HCT116 (cell line): Measurements from ENCODE around the gene DCUN1D2. TPM values are rescaled to one million over a fixed set of nuclear protein-coding genes. Genes with fewer than 3 reads are reported as not detected.

ENCODE experiments used
- ATAC-seq: fragments of 200-7000 bp; cut with Tn5 transposase; 2 replicates; pipeline ENCODE4 v1.9.1; 2020; ENCODE audit warnings: mild to moderate bottlenecking, moderate library complexity
- BruUV-seq: library from RNA; stranded (reverse); fragments of 400-500 nt; replicated peaks from 2 replicates; lab custom pipeline; 2021; lab: Mats Ljungman, UMichigan
- CTCF ChIA-PET: fragments of 300-600 bp; sonication (Branson Sonifier 250); formaldehyde crosslinking; loops from one replicate; lab custom pipeline; 2021; ENCODE audit warnings: antibody characterized with exemption; lab: Charles Lee
- POLR2A ChIA-PET: fragments of 300-600, 350-600 bp; sonication (Branson Sonifier 250); formaldehyde crosslinking; loops from one replicate; lab custom pipeline; 2021; ENCODE audit warnings: antibody characterized with exemption; lab: Charles Lee
- RAD21 ChIA-PET, 2 experiments: fragments of 300-600 bp; sonication (Branson Sonifier 250); formaldehyde crosslinking; loops; one replicate each; lab custom pipeline; 2023; ENCODE audit warnings: low total read pairs in 2 of 2; ENCODE audit not compliant: uncharacterized antibody in 2 of 2, unreplicated experiment in 2 of 2, low non-redundant PET in 1 of 2; lab: Charles Lee
- DNase-seq: peaks from one replicate; pipeline ENCODE4 v3.0.0-alpha.2; 2010; ENCODE audit warnings: low read depth, low spot score
- H2AFZ ChIP-seq: fragments of 200-600 bp; shearing (Covaris generic), sonication (generic); 2 replicates; pipeline ENCODE4 v1.6.1; 2017; ENCODE audit warnings: low read depth, mixed run types, mixed read lengths, antibody characterized with exemption, low read length; ENCODE audit not compliant: poor library complexity, severe bottlenecking
- H3K27ac ChIP-seq: 2 replicates; pipeline ENCODE4 v1.5.1; 2012; ENCODE audit warnings: low read depth, low read length
- H3K27me3 ChIP-seq: fragments of 200-600 bp; sonication (generic); 2 replicates; pipeline ENCODE4 v1.6.1; 2016; ENCODE audit warnings: mixed run types, low read length, mixed read lengths; ENCODE audit not compliant: insufficient read depth
- H3K36me3 ChIP-seq, 2 experiments: fragments of 200-500 bp in 1 of 2; fragments of 200-600 bp in 1 of 2; sonication (Bioruptor generic) in 1 of 2; sonication (generic) in 1 of 2; 2 replicates each; pipeline versions ENCODE4 v1.5.1 to v1.6.1; 2014 to 2016; ENCODE audit warnings: low read length in 2 of 2, inconsistent platforms in 1 of 2, mixed read lengths in 1 of 2, mixed run types in 1 of 2; ENCODE audit not compliant: insufficient read depth in 2 of 2, control insufficient read depth in 1 of 2
- H3K4me1 ChIP-seq, 2 experiments: fragments of 200-600 bp in 1 of 2; sonication (generic) in 1 of 2; 2 replicates each; pipeline versions ENCODE4 v1.5.1 to v1.6.1; 2012 to 2017; ENCODE audit warnings: low read length in 2 of 2, inconsistent platforms in 1 of 2, mild to moderate bottlenecking in 1 of 2, mixed read lengths in 1 of 2, mixed run types in 1 of 2, moderate library complexity in 1 of 2; ENCODE audit not compliant: insufficient read depth in 2 of 2, control insufficient read depth in 1 of 2
- H3K4me2 ChIP-seq: fragments of 200-600 bp; sonication (generic); 2 replicates; pipeline ENCODE4 v1.6.1; 2017; ENCODE audit warnings: mixed run types, low read length, mixed read lengths
- H3K4me3 ChIP-seq, 2 experiments: fragments of 200-600 bp in 1 of 2; sonication (generic) in 1 of 2; replicated peaks in 1 of 2; 2 replicates each; pipeline ENCODE4 v1.5.1; 2011 to 2016; ENCODE audit warnings: low read length in 2 of 2, control low read depth in 1 of 2, low read depth in 1 of 2, mild to moderate bottlenecking in 1 of 2, mixed read lengths in 1 of 2, mixed run types in 1 of 2
- H3K79me2 ChIP-seq: fragments of 200-600 bp; sonication (generic); 2 replicates; pipeline ENCODE4 v1.6.1; 2017; ENCODE audit warnings: mild to moderate bottlenecking, mixed run types, low read length, moderate library complexity, mixed read lengths; ENCODE audit not compliant: insufficient read depth
- H3K9ac ChIP-seq: fragments of 200-600 bp; sonication (generic); 2 replicates; pipeline ENCODE4 v1.6.1; 2016; ENCODE audit warnings: low read length, mixed read lengths
- H3K9me2 ChIP-seq: fragments of 200-600 bp; sonication (generic), shearing (Covaris generic); 2 replicates; pipeline ENCODE4 v1.6.1; 2017; ENCODE audit warnings: mixed run types, mild to moderate bottlenecking, moderate library complexity; ENCODE audit not compliant: insufficient read depth
- H3K9me3 ChIP-seq, 2 experiments: fragments of 200-500 bp in 1 of 2; fragments of 200-600 bp in 1 of 2; sonication (Bioruptor generic) in 1 of 2; sonication (generic) in 1 of 2; 2 replicates each; pipeline ENCODE4 v1.6.1; 2014 to 2017; ENCODE audit warnings: low read length in 2 of 2, mixed read lengths in 2 of 2, inconsistent platforms in 1 of 2, low read depth in 1 of 2, mild to moderate bottlenecking in 1 of 2, mixed run types in 1 of 2, moderate library complexity in 1 of 2; ENCODE audit not compliant: control insufficient read depth in 1 of 2, insufficient read depth in 1 of 2
- H4K20me1 ChIP-seq: fragments of 200-600 bp; sonication (generic), shearing (Covaris generic); 2 replicates; pipeline ENCODE4 v1.6.1; 2017; ENCODE audit warnings: mixed run types, mild to moderate bottlenecking, moderate library complexity; ENCODE audit not compliant: insufficient read depth
- ATF3 ChIP-seq: IDR thresholded peaks from 2 replicates; pipeline ENCODE4 v1.6.1; 2012
- POLR2A ChIP-seq: IDR thresholded peaks from 2 replicates; pipeline ENCODE4 v1.7.0; 2011; ENCODE audit warnings: borderline replicate concordance; ENCODE audit not compliant: insufficient read depth, insufficient read length; ENCODE audit errors: extremely low read depth
- RAD21 ChIP-seq: IDR thresholded peaks from 2 replicates; pipeline ENCODE4 v1.6.1; 2012; ENCODE audit warnings: low read depth, mild to moderate bottlenecking
- SRF ChIP-seq: IDR thresholded peaks from 2 replicates; pipeline ENCODE4 v1.6.1; 2012; ENCODE audit warnings: low read depth
- YY1 ChIP-seq: IDR thresholded peaks from 2 replicates; pipeline ENCODE4 v1.6.1; 2011; ENCODE audit warnings: low read length, low read depth, moderate library complexity, mild to moderate bottlenecking; ENCODE audit not compliant: insufficient replicate concordance; ENCODE audit errors: extremely low read depth
- intact Hi-C: fragments of 100-400 bp; cut with micrococcal nuclease; formaldehyde crosslinking; loops from 2 replicates; pipeline ENCODE4 v1.10.0; 2022
- total RNA-seq: library from RNA; stranded (reverse); gene quantifications from one replicate; pipeline ENCODE4 v1.2.1, GENCODE V29; 2021; ENCODE audit not compliant: unreplicated experiment
- TF ChIP-seq, protein P1 (sequence below): IDR thresholded peaks from 2 replicates; pipeline ENCODE4 v1.6.1; 2011; ENCODE audit warnings: mild to moderate bottlenecking, low read length, moderate library complexity; ENCODE audit not compliant: insufficient replicate concordance; ENCODE audit errors: extremely low read depth

The DCUN1D2 gene
- total RNA-seq, 1 experiment from 2014 or later: 25.4 TPM

GRCh38 chr13:113431171-113431570 is 59.3 kb downstream of the DCUN1D2 start:
- BruUV-seq: no TSS peak

More at GRCh38 chr13:113431171-113431570, 59.3 kb downstream of the DCUN1D2 start:
- no peaks in the 10 kb centered on the region for H4K20me1 ChIP-seq
- H3K9me3 ChIP-seq: no peaks in the 10 kb centered on the region
- intact Hi-C loops: no loop called here
- TF ChIP-seq, protein P1, sequence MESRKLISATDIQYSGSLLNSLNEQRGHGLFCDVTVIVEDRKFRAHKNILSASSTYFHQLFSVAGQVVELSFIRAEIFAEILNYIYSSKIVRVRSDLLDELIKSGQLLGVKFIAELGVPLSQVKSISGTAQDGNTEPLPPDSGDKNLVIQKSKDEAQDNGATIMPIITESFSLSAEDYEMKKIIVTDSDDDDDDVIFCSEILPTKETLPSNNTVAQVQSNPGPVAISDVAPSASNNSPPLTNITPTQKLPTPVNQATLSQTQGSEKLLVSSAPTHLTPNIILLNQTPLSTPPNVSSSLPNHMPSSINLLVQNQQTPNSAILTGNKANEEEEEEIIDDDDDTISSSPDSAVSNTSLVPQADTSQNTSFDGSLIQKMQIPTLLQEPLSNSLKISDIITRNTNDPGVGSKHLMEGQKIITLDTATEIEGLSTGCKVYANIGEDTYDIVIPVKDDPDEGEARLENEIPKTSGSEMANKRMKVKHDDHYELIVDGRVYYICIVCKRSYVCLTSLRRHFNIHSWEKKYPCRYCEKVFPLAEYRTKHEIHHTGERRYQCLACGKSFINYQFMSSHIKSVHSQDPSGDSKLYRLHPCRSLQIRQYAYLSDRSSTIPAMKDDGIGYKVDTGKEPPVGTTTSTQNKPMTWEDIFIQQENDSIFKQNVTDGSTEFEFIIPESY: no peak
- TF ChIP-seq POLR2A (no peak), RAD21 (no peak), ATF3 (no peak), YY1 (no peak), SRF (no peak)
- DNase-seq (no peak), ATAC-seq (no peak)
- H3K36me3 ChIP-seq: no peaks in the 10 kb centered on the region
- no peak overlapping the region for H3K27ac ChIP-seq
- no peaks in the 10 kb centered on the region for H3K9me2 ChIP-seq
- ChIA-PET CTCF (no interaction called here), RAD21 (no interaction called here), POLR2A (no interaction called here)
- H3K27me3 ChIP-seq: no peaks in the 10 kb centered on the region
- no peaks in the 10 kb centered on the region for H3K4me1 ChIP-seq
- H3K79me2 ChIP-seq: no peaks in the 10 kb centered on the region
- H2AFZ ChIP-seq: no peak overlapping the region
- H3K9ac ChIP-seq: no peak overlapping the region
- H3K4me2 ChIP-seq: no peak overlapping the region
- H3K4me3 ChIP-seq: no peak overlapping the region
